GM21515 (cell line): Measurements from ENCODE around the gene TCEANC2.
A peak's percentile ranks its signal among the peaks of the same experiment; 100 is the strongest.
"Not testable (repeated sequence)": the region's sequence is repeated elsewhere in the genome, so short reads cannot be mapped to it uniquely, and the experiment has no call there.

ENCODE experiments used
- ATAC-seq: cut with Tn5 transposase; IDR thresholded peaks from one replicate; pipeline ENCODE4 v1.9.1; 2021; ENCODE audit not compliant: unreplicated experiment

The TCEANC2 gene

GRCh38 chr1:54052934-54053744 is at the start of gene TCEANC2, which contains the start of gene TMEM59:
Gene TCEANC2, plus strand, starts transcription at chr1:54053608. Its CDS starts 815 bp downstream, at chr1:54054423.
Gene TMEM59, minus strand, starts transcription at chr1:54053204. Its CDS starts 16 bp downstream, at chr1:54053188.
- ATAC-seq, result peak; percentile 92

- not testable (repeated sequence) for ATAC-seq
These were observed 49.5 kb upstream of the TCEANC2 start for GRCh38 chr1:54003750-54004480.

GRCh38 chr1:54004481-54005049 is 48.8 kb upstream of the TCEANC2 start:
- no peak for ATAC-seq

- no peak for ATAC-seq
These were observed 46.9 kb upstream of the TCEANC2 start for GRCh38 chr1:54006508-54006907.

GRCh38 chr1:54007613-54008012 is 45.8 kb upstream of the TCEANC2 start:
- no peak for ATAC-seq

- ATAC-seq, result no peak
These were observed 44.5 kb upstream of the TCEANC2 start for GRCh38 chr1:54008876-54009275.

GRCh38 chr1:54009406-54009805 is 44.0 kb upstream of the TCEANC2 start:
- no peak for ATAC-seq

GRCh38 chr1:54010415-54011117 is 42.8 kb upstream of the TCEANC2 start:
- no peak for ATAC-seq

- ATAC-seq, result no peak
These were observed 41.9 kb upstream of the TCEANC2 start for GRCh38 chr1:54011316-54012007.

- ATAC-seq, result no peak
These were observed 41.4 kb upstream of the TCEANC2 start for GRCh38 chr1:54012008-54012325.

- ATAC-seq, result no peak
These were observed 40.5 kb upstream of the TCEANC2 start for GRCh38 chr1:54012863-54013262.

- no peak for ATAC-seq
These were observed 39.9 kb upstream of the TCEANC2 start for GRCh38 chr1:54013393-54014008.

GRCh38 chr1:54014009-54014629 is 39.3 kb upstream of the TCEANC2 start:
- no peak for ATAC-seq

GRCh38 chr1:54016343-54017282 is 36.8 kb upstream of the TCEANC2 start:
- ATAC-seq, result no peak

GRCh38 chr1:54017979-54018378 is 35.4 kb upstream of the TCEANC2 start, which contains the start of gene LDLRAD1:
Gene LDLRAD1, minus strand, starts transcription at chr1:54018186. Its CDS starts 74 bp downstream, at chr1:54018112.
- no peak for ATAC-seq

GRCh38 chr1:54018635-54019034 is 34.8 kb upstream of the TCEANC2 start:
- no peak for ATAC-seq

GRCh38 chr1:54019562-54020176 is 33.7 kb upstream of the TCEANC2 start:
- not testable (repeated sequence) for ATAC-seq

- ATAC-seq, result no peak
These were observed 29.1 kb upstream of the TCEANC2 start for GRCh38 chr1:54024358-54024757.
